Measurements from ENCODE around the gene MAP4K2. TPM values are rescaled to one million over a fixed set of nuclear protein-coding genes. Genes with fewer than 3 reads are reported as not detected.

Gene MAP4K2
- total and polyA plus RNA-seq, 12 donors: 6.4 to 57.7 (median 19.0) TPM

DNA sequence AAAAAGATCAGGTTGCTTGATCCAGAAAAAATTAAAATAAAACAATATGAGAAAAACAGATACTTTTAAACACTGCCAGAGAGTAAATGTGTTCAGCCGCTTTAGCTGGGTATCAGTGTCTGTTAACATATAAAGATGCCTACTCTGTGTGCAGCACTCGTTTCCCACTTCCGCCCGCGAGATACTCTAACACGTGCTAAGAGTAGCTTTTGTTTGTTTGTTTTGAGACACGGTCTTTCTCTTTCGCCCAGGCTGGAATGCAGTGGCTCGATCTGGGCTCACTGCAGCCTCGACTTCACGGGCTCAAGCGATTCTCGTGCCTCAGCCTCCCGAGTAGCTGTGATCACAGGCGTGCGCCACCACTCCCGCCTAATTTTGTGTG lies 7.9 kb upstream of the MAP4K2 start:
- intact Hi-C loops (cut with DNase I): no loop called here
- peak overlapping the region in 1 of 4 donors; percentile 87 for H3K4me3 ChIP-seq
- peak in 3 of 7 donors; percentile 29 to 67 (median 47) for DNase-seq
- WGBS, 4 donors: 50 to 56% (median 53%) methylated on average over 17 of the region's 17 CpGs
- no peak overlapping the region for H3K27ac ChIP-seq
- H3K4me1 ChIP-seq (replicated peaks in 1 of 2): peaks cover 8 to 17% of the 10 kb centered on the region in 2 donors
- no peaks in the 10 kb centered on the region for H3K27me3 ChIP-seq
- TF ChIP-seq, protein P1, sequence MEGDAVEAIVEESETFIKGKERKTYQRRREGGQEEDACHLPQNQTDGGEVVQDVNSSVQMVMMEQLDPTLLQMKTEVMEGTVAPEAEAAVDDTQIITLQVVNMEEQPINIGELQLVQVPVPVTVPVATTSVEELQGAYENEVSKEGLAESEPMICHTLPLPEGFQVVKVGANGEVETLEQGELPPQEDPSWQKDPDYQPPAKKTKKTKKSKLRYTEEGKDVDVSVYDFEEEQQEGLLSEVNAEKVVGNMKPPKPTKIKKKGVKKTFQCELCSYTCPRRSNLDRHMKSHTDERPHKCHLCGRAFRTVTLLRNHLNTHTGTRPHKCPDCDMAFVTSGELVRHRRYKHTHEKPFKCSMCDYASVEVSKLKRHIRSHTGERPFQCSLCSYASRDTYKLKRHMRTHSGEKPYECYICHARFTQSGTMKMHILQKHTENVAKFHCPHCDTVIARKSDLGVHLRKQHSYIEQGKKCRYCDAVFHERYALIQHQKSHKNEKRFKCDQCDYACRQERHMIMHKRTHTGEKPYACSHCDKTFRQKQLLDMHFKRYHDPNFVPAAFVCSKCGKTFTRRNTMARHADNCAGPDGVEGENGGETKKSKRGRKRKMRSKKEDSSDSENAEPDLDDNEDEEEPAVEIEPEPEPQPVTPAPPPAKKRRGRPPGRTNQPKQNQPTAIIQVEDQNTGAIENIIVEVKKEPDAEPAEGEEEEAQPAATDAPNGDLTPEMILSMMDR (IDR thresholded peaks at IDR 0.05): no peak
- TF ChIP-seq POLR2A (IDR thresholded peaks at IDR 0.05): no peak
- peaks cover 0 to 14% of the 10 kb centered on the region in 2 donors for H3K36me3 ChIP-seq (replicated peaks in 1 of 2)
- no peaks in the 10 kb centered on the region for H3K9me3 ChIP-seq (replicated peaks in 1 of 3)

DNA sequence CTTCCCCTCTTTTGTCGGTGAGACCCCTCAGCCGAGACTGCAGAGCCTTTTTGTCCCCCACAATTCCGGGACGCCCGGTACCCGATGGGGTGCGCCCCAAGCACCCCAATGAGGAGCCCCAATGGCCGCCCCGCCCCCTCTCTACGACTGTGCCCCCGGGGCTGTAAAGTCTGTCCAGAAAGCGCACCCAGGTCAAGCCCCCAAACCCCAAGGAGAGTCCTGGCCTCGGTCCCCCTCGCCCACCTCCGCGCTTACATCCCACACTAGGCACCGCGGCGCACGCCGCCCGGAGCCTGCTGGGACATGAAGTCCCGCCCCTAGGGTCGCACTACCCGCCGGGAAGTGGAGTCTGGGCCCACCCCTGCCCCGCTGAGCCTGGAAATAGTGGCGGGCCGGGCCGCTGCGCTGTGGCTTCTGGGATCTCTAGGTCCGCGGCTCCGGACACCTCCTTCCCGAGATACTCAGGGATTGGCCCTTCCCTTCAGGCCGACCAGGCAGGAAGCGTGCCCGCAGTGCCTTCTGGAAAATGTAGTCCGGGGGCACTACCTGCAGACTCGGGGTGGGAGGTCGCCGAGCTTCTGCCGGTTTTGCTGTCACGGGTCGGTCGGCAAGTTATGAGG lies 7.4 kb upstream of the MAP4K2 start, which contains the start of gene MEN1:
MEN1 (minus strand) TSS at position 281 of the 620 bp plus-strand sequence. CDS start 442 bp downstream, outside the sequence.
- H3K4me1 ChIP-seq (replicated peaks in 1 of 2): peaks cover 8 to 17% of the 10 kb centered on the region in 2 donors
- no peaks in the 10 kb centered on the region for H3K27me3 ChIP-seq
- H3K9me3 ChIP-seq (replicated peaks in 1 of 3): no peaks in the 10 kb centered on the region
- 0 to 1% (median 0%) methylated on average over 14 to 46 of the region's 46 CpGs for WGBS, 4 donors
- DNase-seq: peak; percentile 93 to 98 (median 97)
- peak within 1 kb of the TSS in 2 of 5 donors; percentile 26 to 43 for H3K27ac ChIP-seq
- TF ChIP-seq, protein P1 (IDR thresholded peaks at IDR 0.05): no peak
- peak; percentile 19 to 79 for TF ChIP-seq POLR2A (IDR thresholded peaks at IDR 0.05)
- H3K36me3 ChIP-seq (replicated peaks in 1 of 2): peaks cover 0 to 19% of the 10 kb centered on the region in 2 donors
- intact Hi-C loops (cut with DNase I): no loop called here
- peak within 1 kb of the TSS; percentile 55 to 89 (median 76) for H3K4me3 ChIP-seq

DNA sequence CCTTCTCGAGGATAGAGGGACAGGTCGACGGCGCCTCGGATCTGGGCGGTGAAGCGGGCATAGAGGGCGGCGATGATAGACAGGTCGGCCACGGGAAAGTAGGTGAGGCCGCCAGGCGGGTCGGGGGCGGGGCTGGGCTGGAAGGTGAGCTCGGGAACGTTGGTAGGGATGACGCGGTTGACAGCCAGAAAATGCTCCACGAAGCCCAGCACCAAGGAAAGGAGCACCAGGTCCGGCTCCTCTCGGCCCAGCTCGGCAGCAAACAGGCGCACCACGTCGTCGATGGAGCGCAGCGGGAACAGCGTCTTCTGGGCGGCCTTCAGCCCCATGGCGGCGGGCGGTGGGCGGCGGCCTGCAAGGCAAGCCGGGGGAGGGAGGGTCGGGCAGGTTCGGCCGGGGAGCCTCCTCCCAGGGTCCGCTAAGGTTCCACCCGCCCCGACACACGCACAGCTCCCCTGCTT lies 6.8 kb upstream of the MAP4K2 start:
- Histone ChIP-seq H3K36me3 (replicated peaks in 1 of 2) (peaks cover 0 to 24% of the 10 kb centered on the region in 2 donors), H3K27ac (peak overlapping the region in 1 of 5 donors; percentile 43), H3K4me3 (peak overlapping the region; percentile 55 to 89 (median 76)), H3K9me3 (replicated peaks in 1 of 3) (no peaks in the 10 kb centered on the region), H3K27me3 (no peaks in the 10 kb centered on the region), H3K4me1 (replicated peaks in 1 of 2) (peaks cover 8 to 17% of the 10 kb centered on the region in 2 donors)
- intact Hi-C loops (cut with DNase I): no loop called here
- WGBS, 4 donors: 3 to 7% (median 4%) methylated on average over 24 to 44 of the region's 44 CpGs; no CpG with 5 or more reads in 1 of the 4 donors
- TF ChIP-seq, protein P1 (IDR thresholded peaks at IDR 0.05): no peak
- TF ChIP-seq POLR2A (IDR thresholded peaks at IDR 0.05): no peak
- peak in 1 of 7 donors; percentile 64 for DNase-seq

DNA sequence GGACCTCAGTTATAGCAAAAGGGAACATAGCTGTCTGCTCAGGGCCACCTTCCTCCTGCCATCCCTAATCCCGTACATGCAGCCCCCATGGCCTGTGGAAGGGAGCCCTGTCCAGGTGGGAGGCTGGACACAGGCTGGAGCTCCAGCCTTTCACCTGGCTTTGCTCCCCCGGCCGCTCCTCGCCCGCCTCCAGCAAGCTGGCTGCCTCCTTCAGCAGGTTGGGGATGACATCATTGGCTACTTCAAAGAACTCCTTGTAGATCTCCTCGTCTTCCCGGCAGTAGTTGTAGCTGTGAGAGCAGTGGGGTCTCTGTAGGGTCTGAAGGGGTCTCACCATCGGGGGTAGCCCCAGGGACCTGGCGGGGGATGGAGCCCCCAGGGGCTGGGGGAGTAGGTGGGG lies 2.5 kb upstream of the MAP4K2 start:
- 92 to 100% (median 95%) methylated on average over 7 to 9 of the region's 9 CpGs for WGBS, 4 donors
- TF ChIP-seq, protein P1 (IDR thresholded peaks at IDR 0.05): no peak
- TF ChIP-seq POLR2A (IDR thresholded peaks at IDR 0.05): no peak
- no peak for DNase-seq

More for the DNA sequence above, 2.5 kb upstream of the MAP4K2 start:
- Histone ChIP-seq H3K4me3 (no peak overlapping the region), H3K27ac (no peak overlapping the region), H3K4me1 (replicated peaks in 1 of 2) (peaks cover 26 to 36% of the 10 kb centered on the region in 2 donors), H3K9me3 (replicated peaks in 1 of 3) (no peaks in the 10 kb centered on the region), H3K27me3 (no peaks in the 10 kb centered on the region), H3K36me3 (replicated peaks in 1 of 2) (peaks cover 0 to 30% of the 10 kb centered on the region in 2 donors)
- intact Hi-C loops (cut with DNase I): no loop called here
